H1 (cell line): ENCODE results near the gene ZNF581. TPM values are rescaled to one million over a fixed set of nuclear protein-coding genes. Genes with fewer than 3 reads are reported as not detected.

Experiments used
- CTCF ChIA-PET: fragments of 300-600 bp; sonication (Branson Sonifier 250); formaldehyde crosslinking; loops from one replicate; lab custom pipeline; 2021; ENCODE audit not compliant: partially characterized antibody; lab: Charles Lee
- POLR2A ChIA-PET: fragments of 300-600 bp; sonication (Branson Sonifier 250); formaldehyde crosslinking; loops from one replicate; lab custom pipeline; 2021; ENCODE audit warnings: inconsistent platforms; ENCODE audit not compliant: partially characterized antibody; lab: Charles Lee
- DNase-seq, 2 experiments: peaks; one replicate each; pipeline versions ENCODE4 v3.0.0 to v3.0.0-alpha.2; 2010 to 2022; ENCODE audit warnings: low spot score in 2 of 2, low read depth in 1 of 2, mixed read lengths in 1 of 2
- FAIRE-seq: peaks from 2 replicates; lab custom pipeline; 2011; peaks lifted over from hg19 to GRCh38; lab: Jason Lieb, UNC
- H2AFZ ChIP-seq: 2 replicates; pipeline ENCODE4 v1.8.1; 2012; ENCODE audit warnings: low read length, inconsistent platforms
- H2AK5ac ChIP-seq: 2 replicates; pipeline ENCODE4 v1.6.1; 2013; ENCODE audit warnings: low read depth, low read length
- H2BK120ac ChIP-seq: replicated peaks from 2 replicates; pipeline ENCODE3; 2013; ENCODE audit warnings: low read depth, low read length, inconsistent platforms
- H2BK12ac ChIP-seq: 2 replicates; pipeline ENCODE4 v1.6.1; 2013; ENCODE audit warnings: low read depth, low read length
- H2BK15ac ChIP-seq: 2 replicates; pipeline ENCODE4 v1.6.1; 2013; ENCODE audit warnings: low read length
- H2BK20ac ChIP-seq: 2 replicates; pipeline ENCODE4 v1.6.1; 2013; ENCODE audit warnings: low read length
- H2BK5ac ChIP-seq: 2 replicates; pipeline ENCODE4 v1.6.1; 2013; ENCODE audit warnings: low read depth, low read length
- H3K14ac ChIP-seq: 2 replicates; pipeline ENCODE4 v1.6.1; 2013; ENCODE audit warnings: inconsistent platforms; ENCODE audit not compliant: insufficient read length
- H3K18ac ChIP-seq: 2 replicates; pipeline ENCODE4 v1.6.1; 2013; ENCODE audit warnings: low read length; ENCODE audit errors: extremely low read depth
- H3K23ac ChIP-seq: 2 replicates; pipeline ENCODE4 v1.6.1; 2013; ENCODE audit warnings: inconsistent platforms; ENCODE audit not compliant: insufficient read length
- H3K23me2 ChIP-seq: 2 replicates; pipeline ENCODE4 v1.6.1; 2013; ENCODE audit warnings: low read depth, low read length
- H3K27ac ChIP-seq: 2 replicates; pipeline ENCODE4 v1.6.1; 2011; ENCODE audit warnings: low read depth, low read length, inconsistent platforms
- H3K27me3 ChIP-seq, 4 experiments: replicated peaks in 1 of 4; 1 replicate in 1 of 4; 2 replicates in 3 of 4; pipeline versions ENCODE4 v1.6.1 to v1.8.1; 2011 to 2013; ENCODE audit warnings: low read length in 3 of 4, mild to moderate bottlenecking in 3 of 4, inconsistent platforms in 2 of 4, mixed read lengths in 2 of 4, moderate library complexity in 1 of 4; ENCODE audit not compliant: control insufficient read depth in 3 of 4, insufficient read depth in 3 of 4; ENCODE audit errors: extremely low read depth in 1 of 4
- H3K36me3 ChIP-seq, 4 experiments: 2 replicates each; pipeline versions ENCODE4 v1.6.1 to v1.8.1; 2011 to 2013; ENCODE audit warnings: mild to moderate bottlenecking in 4 of 4, low read length in 3 of 4, moderate library complexity in 2 of 4, control low read depth in 1 of 4, inconsistent platforms in 1 of 4; ENCODE audit not compliant: insufficient read depth in 4 of 4, control insufficient read depth in 2 of 4
- H3K4ac ChIP-seq: replicated peaks from 2 replicates; pipeline ENCODE3; 2013; ENCODE audit warnings: low read length, low read depth, mixed read lengths, inconsistent platforms; ENCODE audit not compliant: insufficient read length
- H3K4me1 ChIP-seq, 4 experiments: replicated peaks in 1 of 4; 1 replicate in 1 of 4; 2 replicates in 3 of 4; pipeline versions ENCODE4 v1.6.1 to v1.8.1; 2011 to 2013; ENCODE audit warnings: low read length in 3 of 4, inconsistent platforms in 2 of 4, mixed read lengths in 1 of 4; ENCODE audit not compliant: insufficient read depth in 4 of 4, control insufficient read depth in 3 of 4
- H3K4me2 ChIP-seq, 2 experiments: 2 replicates each; pipeline versions ENCODE4 v1.6.1 to v1.8.1; 2011 to 2013; ENCODE audit warnings: low read depth in 2 of 2, low read length in 2 of 2, control low read depth in 1 of 2, inconsistent platforms in 1 of 2, mild to moderate bottlenecking in 1 of 2; ENCODE audit not compliant: insufficient read depth in 1 of 2
- H3K4me3 ChIP-seq, 4 experiments: fragments of 200-600, 300-600 bp in 1 of 4; sonication (generic), shearing (Covaris generic), sonication (Bioruptor Twin) in 1 of 4; 2 replicates each; pipeline versions ENCODE4 v1.5.1 to v1.8.1; 2011 to 2016; ENCODE audit warnings: low read length in 4 of 4, low read depth in 3 of 4, control low read depth in 2 of 4, inconsistent platforms in 2 of 4, mild to moderate bottlenecking in 2 of 4, mixed read lengths in 1 of 4, moderate library complexity in 1 of 4; ENCODE audit not compliant: insufficient read depth in 2 of 4; ENCODE audit errors: extremely low read depth in 1 of 4
- H3K56ac ChIP-seq: replicated peaks from 2 replicates; pipeline ENCODE3; 2013; ENCODE audit warnings: low read depth, mild to moderate bottlenecking, mixed read lengths, low read length, inconsistent platforms; ENCODE audit not compliant: insufficient read length
- H3K79me1 ChIP-seq: 2 replicates; pipeline ENCODE4 v1.6.1; 2013; ENCODE audit warnings: low read depth, low read length, control low read depth
- H3K79me2 ChIP-seq, 2 experiments: 2 replicates each; pipeline versions ENCODE4 v1.6.1 to v1.8.1; 2012 to 2013; ENCODE audit warnings: low read length in 2 of 2, mild to moderate bottlenecking in 2 of 2, inconsistent platforms in 1 of 2; ENCODE audit not compliant: insufficient read depth in 2 of 2, control insufficient read depth in 1 of 2
- H3K9ac ChIP-seq, 4 experiments: replicated peaks in 1 of 4; 1 replicate in 1 of 4; 2 replicates in 3 of 4; pipeline versions ENCODE4 v1.6.1 to v1.8.1; 2011 to 2013; ENCODE audit warnings: low read depth in 3 of 4, low read length in 3 of 4, control low read depth in 2 of 4, mild to moderate bottlenecking in 2 of 4, moderate library complexity in 2 of 4, inconsistent platforms in 1 of 4; ENCODE audit errors: extremely low read depth in 1 of 4
- H3K9me3 ChIP-seq, 2 experiments: 2 replicates each; pipeline versions ENCODE4 v1.6.1 to v1.8.1; 2012 to 2013; ENCODE audit warnings: mild to moderate bottlenecking in 2 of 2, moderate library complexity in 2 of 2, control low read depth in 1 of 2, inconsistent platforms in 1 of 2, low read depth in 1 of 2, low read length in 1 of 2, mixed read lengths in 1 of 2; ENCODE audit not compliant: insufficient read depth in 2 of 2
- H4K20me1 ChIP-seq, 2 experiments: replicated peaks in 1 of 2; 2 replicates each; pipeline versions ENCODE3 to v1.8.1; 2011 to 2013; ENCODE audit warnings: inconsistent platforms in 2 of 2, low read length in 2 of 2, mild to moderate bottlenecking in 1 of 2; ENCODE audit not compliant: insufficient read depth in 2 of 2, control insufficient read depth in 1 of 2
- H4K5ac ChIP-seq: 2 replicates; pipeline ENCODE4 v1.6.1; 2013; ENCODE audit warnings: low read length, low read depth, mixed read lengths, inconsistent platforms; ENCODE audit not compliant: insufficient read length
- H4K8ac ChIP-seq: 2 replicates; pipeline ENCODE4 v1.8.0; 2013; ENCODE audit warnings: mild to moderate bottlenecking, moderate library complexity, low read length, inconsistent platforms; ENCODE audit not compliant: insufficient read depth; ENCODE audit errors: extremely low read depth
- H4K91ac ChIP-seq: replicated peaks from 2 replicates; pipeline ENCODE3; 2013; ENCODE audit warnings: low read length, mixed read lengths, inconsistent platforms; ENCODE audit not compliant: insufficient read length
- CTCF ChIP-seq, 3 experiments: IDR thresholded peaks; 1 replicate in 2 of 3; 2 replicates in 1 of 3; pipeline versions ENCODE4 v1.5.1 to v1.6.1; 2011; ENCODE audit warnings: low read length in 3 of 3, mild to moderate bottlenecking in 3 of 3, inconsistent platforms in 2 of 3, low read depth in 1 of 3, moderate library complexity in 1 of 3; ENCODE audit not compliant: insufficient read depth in 1 of 3; ENCODE audit errors: control extremely low read depth in 1 of 3
- FOSL1 ChIP-seq: IDR thresholded peaks from 2 replicates; pipeline ENCODE4 v1.6.1; 2011; ENCODE audit warnings: mild to moderate bottlenecking, low read depth, low read length, moderate library complexity; ENCODE audit not compliant: insufficient read depth
- GABPA ChIP-seq: IDR thresholded peaks from 2 replicates; pipeline ENCODE4 v1.6.1; 2011; ENCODE audit warnings: mild to moderate bottlenecking, low read length, moderate library complexity, borderline replicate concordance; ENCODE audit not compliant: insufficient read depth
- MAX ChIP-seq: IDR thresholded peaks from 2 replicates; pipeline ENCODE4 v1.6.1; 2012; ENCODE audit warnings: inconsistent platforms
- POLR2A ChIP-seq, 2 experiments: IDR thresholded peaks; 1 replicate in 1 of 2; 2 replicates in 1 of 2; pipeline ENCODE4 v1.6.1; 2011; ENCODE audit warnings: low read depth in 2 of 2, low read length in 2 of 2, mild to moderate bottlenecking in 2 of 2; ENCODE audit errors: control extremely low read depth in 1 of 2
- POLR2AphosphoS5 ChIP-seq: IDR thresholded peaks from 2 replicates; pipeline ENCODE4 v1.6.1; 2011; ENCODE audit warnings: low read depth, low read length
- WGBS, 2 experiments: shearing (Covaris generic) in 1 of 2; methylation state at CpG; one replicate each; pipeline versions ENCODE4 v1.1.6 to v1.1.7; 2013 to 2015; ENCODE audit warnings: low lambda C conversion rate in 2 of 2, mixed read lengths in 2 of 2, inconsistent platforms in 1 of 2, low coverage in 1 of 2, missing lambda C conversion rate in 1 of 2; ENCODE audit not compliant: insufficient replicate concordance in 2 of 2, insufficient coverage in 1 of 2, insufficient read length in 1 of 2; ENCODE audit errors: extremely low coverage in 1 of 2, missing lambda C conversion rate in 1 of 2; 5-methylcytosine and 5-hydroxymethylcytosine counted together
- polyA plus RNA-seq, 7 experiments: library from polyadenylated mRNA; depleted of rRNA in 3 of 7; stranded (reverse) in 5 of 7; unstranded in 2 of 7; fragments of >200 nt in 5 of 7; fragments of 200-250 nt in 2 of 7; gene quantifications; 1 replicate in 5 of 7; 2 replicates in 1 of 7; 4 replicates in 1 of 7; pipeline versions ENCODE4 v1.2.1 to v1.2.3, GENCODE V29; 2011 to 2013; ENCODE audit warnings: missing spikeins in 2 of 7, mixed read lengths in 2 of 7
- total RNA-seq: library from RNA; stranded (reverse); fragmentation: NEBNext Ultra II Directional; extraction: Animal tissue kit (Norgen Biotek cat#: 25700); gene quantifications from 2 replicates; pipeline ENCODE4 v1.2.1, GENCODE V29; 2021

Gene ZNF581
- total and polyA plus RNA-seq, 2 of the 8 experiments (the other 6 are each of a cell fraction or from before 2014, with no cell fraction given): 73.0 to 76.1 TPM

- 95% methylated on average over 66 of the region's 98 CpGs; no CpG with 5 or more reads in 1 of the 2 experiments for WGBS, 2 experiments
- H2BK120ac ChIP-seq: no peak overlapping the region
- FAIRE-seq: no peak
- no peak overlapping the region for H2BK15ac ChIP-seq
- CTCF ChIA-PET: interaction anchor here (1.1 kb wide), 1 partner anchor 9 kb away, joined by 4 read pairs; the partner anchor contains the start of gene ZNF865
- H2BK12ac ChIP-seq: no peak overlapping the region
- H3K23ac ChIP-seq: no peak overlapping the region
- no peak for DNase-seq
- no peak overlapping the region for H3K4me3 ChIP-seq
- no peak overlapping the region for H2AFZ ChIP-seq
- TF ChIP-seq POLR2A (IDR thresholded peaks at IDR 0.05; ENCODE audit: control extremely low read depth in 1 of 2, low read depth in 2 of 2, low read length in 2 of 2) (no peak), POLR2AphosphoS5 (no peak), CTCF (IDR thresholded peaks at IDR 0.05; ENCODE audit: control extremely low read depth in 1 of 3, insufficient read depth in 1 of 3, low read depth in 1 of 3, low read length in 3 of 3) (no peak), FOSL1 (no peak), GABPA (no peak), MAX (no peak)
- peaks cover 4 to 18% of the 10 kb centered on the region in 2 experiments for H4K20me1 ChIP-seq
- no peak overlapping the region for H4K91ac ChIP-seq
- no peak overlapping the region for H4K8ac ChIP-seq
- no peak overlapping the region for H3K4ac ChIP-seq
- H3K23me2 ChIP-seq: no peaks in the 10 kb centered on the region
- H3K14ac ChIP-seq: no peak overlapping the region
- H3K56ac ChIP-seq: no peak overlapping the region
- no peaks in the 10 kb centered on the region; the same call in 1 of the 2 replicates for H3K79me1 ChIP-seq
- no peak overlapping the region for H2BK20ac ChIP-seq
- no peak overlapping the region for H2BK5ac ChIP-seq
- peaks cover 0 to 2% (median 0%) of the 10 kb centered on the region in 4 experiments; a peak in 1 of 7 replicates for H3K27me3 ChIP-seq
- no peaks in the 10 kb centered on the region for H3K79me2 ChIP-seq
- no peaks in the 10 kb centered on the region for H3K4me1 ChIP-seq
- POLR2A ChIA-PET: interaction anchor here (1.1 to 1.7 kb wide), 5 partner anchors 10 to 120 kb away, joined by 3 to 4 read pairs (median 3); partner anchors contain the start of genes ZNF580 and ZNF784
- no peak overlapping the region for H3K18ac ChIP-seq
- no peak overlapping the region for H2AK5ac ChIP-seq
- H3K27ac ChIP-seq: no peak overlapping the region
- H3K9me3 ChIP-seq: no peaks in the 10 kb centered on the region; a peak in 1 of 4 replicates
- peaks cover 0 to 30% (median 2%) of the 10 kb centered on the region in 4 experiments; a peak in 5 of 8 replicates for H3K36me3 ChIP-seq
- no peak overlapping the region for H3K4me2 ChIP-seq
- no peak overlapping the region for H3K9ac ChIP-seq
- no peak overlapping the region for H4K5ac ChIP-seq
Observed at GRCh38 chr19:55614711-55615542, 28.5 kb upstream of the ZNF581 start.
